ENCODE data around the gene PCDH19. TPM values are rescaled to one million over a fixed set of nuclear protein-coding genes. Genes with fewer than 3 reads are reported as not detected.

The PCDH19 gene
- total RNA-seq, 2 experiments from 2014 or later: not detected

- no TSS peak for BruUV-seq (replicated peaks)
- no peak overlapping the region for H3K4me3 ChIP-seq (ENCODE audit: low read depth, low read length, poor library complexity, severe bottlenecking)
- intact Hi-C loops (cut with micrococcal nuclease; ENCODE audit: unreplicated experiment): no loop called here
- DNase-seq (ENCODE audit: low spot score): no peak
- H2AFZ ChIP-seq (ENCODE audit: low read length): no peak overlapping the region
- H3K4me1 ChIP-seq (ENCODE audit: insufficient read depth, low read length, poor library complexity, severe bottlenecking): no peaks in the 10 kb centered on the region
- H3K27ac ChIP-seq (ENCODE audit: low read depth, low read length, poor library complexity, severe bottlenecking): no peak overlapping the region
- POLR2A ChIA-PET: interaction anchor here (0.7 kb wide), 1 partner anchor 629 kb away, joined by 3 read pairs; no protein-coding TSS in a partner anchor
- CTCF ChIA-PET (ENCODE audit: unreplicated experiment): no interaction called here
- H3K36me3 ChIP-seq (ENCODE audit: insufficient read depth, low read length): no peaks in the 10 kb centered on the region
- no peaks in the 10 kb centered on the region for H3K9me2 ChIP-seq (ENCODE audit: insufficient read depth, low read length)
- no peaks in the 10 kb centered on the region for H3K79me2 ChIP-seq (ENCODE audit: insufficient read depth, low read depth, low read length)
- TF ChIP-seq, protein P1, sequence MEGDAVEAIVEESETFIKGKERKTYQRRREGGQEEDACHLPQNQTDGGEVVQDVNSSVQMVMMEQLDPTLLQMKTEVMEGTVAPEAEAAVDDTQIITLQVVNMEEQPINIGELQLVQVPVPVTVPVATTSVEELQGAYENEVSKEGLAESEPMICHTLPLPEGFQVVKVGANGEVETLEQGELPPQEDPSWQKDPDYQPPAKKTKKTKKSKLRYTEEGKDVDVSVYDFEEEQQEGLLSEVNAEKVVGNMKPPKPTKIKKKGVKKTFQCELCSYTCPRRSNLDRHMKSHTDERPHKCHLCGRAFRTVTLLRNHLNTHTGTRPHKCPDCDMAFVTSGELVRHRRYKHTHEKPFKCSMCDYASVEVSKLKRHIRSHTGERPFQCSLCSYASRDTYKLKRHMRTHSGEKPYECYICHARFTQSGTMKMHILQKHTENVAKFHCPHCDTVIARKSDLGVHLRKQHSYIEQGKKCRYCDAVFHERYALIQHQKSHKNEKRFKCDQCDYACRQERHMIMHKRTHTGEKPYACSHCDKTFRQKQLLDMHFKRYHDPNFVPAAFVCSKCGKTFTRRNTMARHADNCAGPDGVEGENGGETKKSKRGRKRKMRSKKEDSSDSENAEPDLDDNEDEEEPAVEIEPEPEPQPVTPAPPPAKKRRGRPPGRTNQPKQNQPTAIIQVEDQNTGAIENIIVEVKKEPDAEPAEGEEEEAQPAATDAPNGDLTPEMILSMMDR (conservative IDR thresholded peaks at IDR 0.05; ENCODE audit: low read length): no peak
- no peak for TF ChIP-seq EZH2phosphoT487 (IDR thresholded peaks at IDR 0.05; ENCODE audit: borderline replicate concordance, low read depth, low read length)
- H4K20me1 ChIP-seq (ENCODE audit: insufficient read depth, low read length): no peaks in the 10 kb centered on the region
- H3K9me3 ChIP-seq (ENCODE audit: low read length): no peaks in the 10 kb centered on the region
- H3K4me2 ChIP-seq (ENCODE audit: low read length): no peak overlapping the region
Measured at GRCh38 chrX:100289066-100289558, 121.0 kb downstream of the PCDH19 start.

DNA sequence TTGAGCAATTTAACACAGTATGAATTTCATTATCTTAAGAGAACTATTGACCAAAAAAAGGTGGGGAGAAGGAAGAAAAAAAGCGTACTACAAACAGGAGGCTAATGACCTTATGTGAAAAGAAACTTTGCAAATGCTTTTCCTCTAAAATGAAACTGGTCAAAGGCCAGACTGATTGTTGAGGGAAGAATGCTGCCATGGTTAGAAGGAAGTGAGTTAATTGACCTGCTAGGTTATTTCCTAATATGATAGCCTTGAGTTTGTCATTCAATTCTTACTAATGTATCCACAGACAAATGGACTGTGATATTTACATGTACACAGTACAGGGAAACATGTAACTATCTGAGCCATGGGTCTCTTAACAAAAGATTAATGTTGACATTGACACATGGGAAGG, 132.8 kb downstream of the PCDH19 start:
- CTCF ChIA-PET (ENCODE audit: unreplicated experiment): no interaction called here
- Histone ChIP-seq H4K20me1 (ENCODE audit: insufficient read depth, low read length) (no peaks in the 10 kb centered on the region), H3K79me2 (ENCODE audit: insufficient read depth, low read depth, low read length) (no peaks in the 10 kb centered on the region), H3K4me1 (ENCODE audit: insufficient read depth, low read length, poor library complexity, severe bottlenecking) (no peaks in the 10 kb centered on the region), H3K4me2 (ENCODE audit: low read length) (no peak overlapping the region), H3K9me2 (ENCODE audit: insufficient read depth, low read length) (no peaks in the 10 kb centered on the region), H2AFZ (ENCODE audit: low read length) (no peak overlapping the region), H3K27ac (ENCODE audit: low read depth, low read length, poor library complexity, severe bottlenecking) (no peak overlapping the region), H3K9me3 (ENCODE audit: low read length) (no peaks in the 10 kb centered on the region), H3K36me3 (ENCODE audit: insufficient read depth, low read length) (no peaks in the 10 kb centered on the region), H3K4me3 (ENCODE audit: low read depth, low read length, poor library complexity, severe bottlenecking) (no peak overlapping the region)
- no TSS peak for BruUV-seq (replicated peaks)
- POLR2A ChIA-PET: no interaction called here
- no peak for TF ChIP-seq EZH2phosphoT487 (IDR thresholded peaks at IDR 0.05; ENCODE audit: borderline replicate concordance, low read depth, low read length)
- TF ChIP-seq, protein P1 (conservative IDR thresholded peaks at IDR 0.05; ENCODE audit: low read length): no peak
- intact Hi-C loops (cut with micrococcal nuclease; ENCODE audit: unreplicated experiment): no loop called here
- no peak for DNase-seq (ENCODE audit: low spot score)

- no peaks in the 10 kb centered on the region for H3K79me2 ChIP-seq (ENCODE audit: insufficient read depth, low read depth, low read length)
- no peaks in the 10 kb centered on the region for H3K4me1 ChIP-seq (ENCODE audit: insufficient read depth, low read length, poor library complexity, severe bottlenecking)
- POLR2A ChIA-PET: interaction anchor here (0.5 kb wide), 1 partner anchor 11 kb away, joined by 3 read pairs; no protein-coding TSS in a partner anchor
- CTCF ChIA-PET (ENCODE audit: unreplicated experiment): no interaction called here
- no peak overlapping the region for H2AFZ ChIP-seq (ENCODE audit: low read length)
- H3K4me3 ChIP-seq (ENCODE audit: low read depth, low read length, poor library complexity, severe bottlenecking): no peak overlapping the region
- H3K36me3 ChIP-seq (ENCODE audit: insufficient read depth, low read length): no peaks in the 10 kb centered on the region
- H3K4me2 ChIP-seq (ENCODE audit: low read length): no peak overlapping the region
- intact Hi-C loops (cut with micrococcal nuclease; ENCODE audit: unreplicated experiment): no loop called here
- H3K9me3 ChIP-seq (ENCODE audit: low read length): no peaks in the 10 kb centered on the region
- no TSS peak for BruUV-seq (replicated peaks)
- H4K20me1 ChIP-seq (ENCODE audit: insufficient read depth, low read length): no peaks in the 10 kb centered on the region
- no peak overlapping the region for H3K27ac ChIP-seq (ENCODE audit: low read depth, low read length, poor library complexity, severe bottlenecking)
- DNase-seq (ENCODE audit: low spot score): no peak
- TF ChIP-seq, protein P1 (conservative IDR thresholded peaks at IDR 0.05; ENCODE audit: low read length): no peak
- TF ChIP-seq EZH2phosphoT487 (IDR thresholded peaks at IDR 0.05; ENCODE audit: borderline replicate concordance, low read depth, low read length): no peak
- H3K9me2 ChIP-seq (ENCODE audit: insufficient read depth, low read length): no peaks in the 10 kb centered on the region
Measured at GRCh38 chrX:100274916-100275315, 135.2 kb downstream of the PCDH19 start.
